ENCODE results near the gene CCDC186. TPM values are rescaled to one million over a fixed set of nuclear protein-coding genes. Genes with fewer than 3 reads are reported as not detected.
"Not testable (repeated sequence)": the region's sequence is repeated elsewhere in the genome, so short reads cannot be mapped to it uniquely, and the experiment has no call there.

The CCDC186 gene
- total and polyA plus RNA-seq, 2 of the 8 experiments (the other 6 are each of a cell fraction or from before 2014, with no cell fraction given) = 3.0 to 30.3 TPM

DNA sequence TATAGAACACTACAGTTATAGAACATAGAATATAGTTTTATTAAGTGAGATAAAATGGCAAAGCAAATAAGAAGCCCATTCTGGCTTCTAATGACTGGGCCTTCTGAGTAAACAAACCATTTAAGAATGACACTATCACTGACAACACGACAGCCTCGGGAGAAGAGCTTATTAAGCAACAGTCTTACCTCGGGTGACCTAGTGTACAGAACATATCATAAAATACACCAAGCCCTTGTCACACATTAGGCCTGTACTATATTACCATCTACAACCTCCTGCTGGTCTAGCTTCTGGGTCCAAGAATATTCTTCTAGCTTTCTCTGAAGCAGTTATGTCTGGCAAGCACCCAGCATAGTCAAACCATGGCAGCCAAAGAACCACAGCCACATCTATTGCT, 32.0 kb downstream of the CCDC186 start (continued):
- TF ChIP-seq RFX5 (IDR thresholded peaks at IDR 0.05; ENCODE audit: borderline replicate concordance, low read depth, low read length) (no peak), KDM4A (IDR thresholded peaks at IDR 0.05; ENCODE audit: low read depth, low read length, severe bottlenecking) (no peak), FOSL1 (IDR thresholded peaks at IDR 0.05; ENCODE audit: insufficient read depth, low read depth, low read length) (no peak), JUND (IDR thresholded peaks at IDR 0.05; ENCODE audit: low read length) (no peak), HDAC6 (IDR thresholded peaks at IDR 0.05; ENCODE audit: low read depth, low read length) (no peak)

DNA sequence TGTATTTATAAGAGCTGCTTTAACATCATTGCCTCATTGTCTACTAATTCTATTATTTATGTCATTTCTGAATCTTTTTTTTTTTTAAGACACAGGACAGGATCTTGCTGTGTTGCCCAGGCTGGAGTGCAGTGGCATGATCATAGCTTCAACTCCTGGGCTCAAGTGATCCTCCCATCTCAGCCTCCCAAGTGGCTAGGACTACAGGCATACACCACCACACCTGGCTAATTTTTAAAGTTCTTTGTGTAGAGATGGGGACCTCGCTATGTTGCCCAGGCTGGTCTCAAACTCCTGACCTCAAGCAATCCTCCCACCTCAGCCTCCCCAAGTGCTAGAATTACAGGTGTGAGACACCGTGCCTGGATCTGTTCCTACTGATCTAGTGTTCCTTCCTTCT, 33.2 kb downstream of the CCDC186 start:
- H3K14ac ChIP-seq (ENCODE audit: insufficient read length); H3K27me3 ChIP-seq (replicated peaks in 1 of 4; ENCODE audit: control insufficient read depth in 3 of 4, extremely low read depth in 1 of 4, insufficient read depth in 3 of 4, low read length in 3 of 4); H3K9me3 ChIP-seq (ENCODE audit: insufficient read depth in 2 of 2, low read depth in 1 of 2, low read length in 1 of 2); H4K20me1 ChIP-seq (replicated peaks in 1 of 2; ENCODE audit: control insufficient read depth in 1 of 2, insufficient read depth in 2 of 2, low read length in 2 of 2); H3K79me1 ChIP-seq (ENCODE audit: low read depth, low read length); H2BK5ac ChIP-seq (ENCODE audit: low read depth, low read length); H3K79me2 ChIP-seq (ENCODE audit: control insufficient read depth in 1 of 2, insufficient read depth in 2 of 2, low read length in 2 of 2); H2AK5ac ChIP-seq (ENCODE audit: low read depth, low read length); FAIRE-seq; H3K23me2 ChIP-seq (ENCODE audit: low read depth, low read length); H4K5ac ChIP-seq (ENCODE audit: insufficient read length, low read depth, low read length); H2BK20ac ChIP-seq (ENCODE audit: low read length); H3K4me3 ChIP-seq (ENCODE audit: extremely low read depth in 1 of 4, insufficient read depth in 2 of 4, low read depth in 3 of 4, low read length in 4 of 4); H3K4ac ChIP-seq (replicated peaks; ENCODE audit: insufficient read length, low read depth, low read length); POLR2A ChIA-PET (ENCODE audit: partially characterized antibody); DNase-seq (ENCODE audit: low read depth in 1 of 2, low spot score in 2 of 2); H4K8ac ChIP-seq (ENCODE audit: extremely low read depth, insufficient read depth, low read length); H3K4me1 ChIP-seq (replicated peaks in 1 of 4; ENCODE audit: control insufficient read depth in 3 of 4, insufficient read depth in 4 of 4, low read length in 3 of 4); H3K27ac ChIP-seq (ENCODE audit: low read depth, low read length); H3K18ac ChIP-seq (ENCODE audit: extremely low read depth, low read length); H2AFZ ChIP-seq (ENCODE audit: low read length); H2BK120ac ChIP-seq (replicated peaks; ENCODE audit: low read depth, low read length); H3K23ac ChIP-seq (ENCODE audit: insufficient read length); H3K9ac ChIP-seq (replicated peaks in 1 of 4; ENCODE audit: extremely low read depth in 1 of 4, low read depth in 3 of 4, low read length in 3 of 4); H2BK12ac ChIP-seq (ENCODE audit: low read depth, low read length); H4K91ac ChIP-seq (replicated peaks; ENCODE audit: insufficient read length, low read length); H3K56ac ChIP-seq (replicated peaks; ENCODE audit: insufficient read length, low read depth, low read length); H3K4me2 ChIP-seq (ENCODE audit: insufficient read depth in 1 of 2, low read depth in 2 of 2, low read length in 2 of 2); H2BK15ac ChIP-seq (ENCODE audit: low read length): not testable (repeated sequence)
- CTCF ChIA-PET (ENCODE audit: partially characterized antibody) = interaction anchor here (1.2 to 1.9 kb wide), 2 partner anchors 31 to 99 kb away, joined by 3 to 6 read pairs; no protein-coding TSS in a partner anchor
- H3K36me3 ChIP-seq (ENCODE audit: control insufficient read depth in 2 of 4, insufficient read depth in 4 of 4, low read length in 3 of 4) = peaks cover 2 to 23% (median 4%) of the 10 kb centered on the region in 4 experiments; a peak in 5 of 8 replicates
- 82% methylated on average over 2 of the region's 2 CpGs; no CpG with 5 or more reads in 1 of the 2 experiments for WGBS, 2 experiments (ENCODE audit: extremely low coverage in 1 of 2, insufficient coverage in 1 of 2, insufficient read length in 1 of 2, insufficient replicate concordance in 2 of 2, low coverage in 1 of 2, low lambda C conversion rate in 2 of 2, missing lambda C conversion rate in 1 of 2)
